22Rv1 (cell line): ENCODE results near the gene CDKAL1.

Experiments used
- ZFX ChIP-seq: fragments of 450-650 bp; IDR thresholded peaks from 2 replicates; pipeline ENCODE4 v1.6.1; 2017; ENCODE audit warnings: antibody characterized with exemption, borderline replicate concordance
- TF ChIP-seq, protein P1 (sequence below): fragments of 450-650 bp; IDR thresholded peaks from 2 replicates; pipeline ENCODE4 v1.5.1; 2017; ENCODE audit warnings: mild to moderate bottlenecking

- TF ChIP-seq, protein P1, sequence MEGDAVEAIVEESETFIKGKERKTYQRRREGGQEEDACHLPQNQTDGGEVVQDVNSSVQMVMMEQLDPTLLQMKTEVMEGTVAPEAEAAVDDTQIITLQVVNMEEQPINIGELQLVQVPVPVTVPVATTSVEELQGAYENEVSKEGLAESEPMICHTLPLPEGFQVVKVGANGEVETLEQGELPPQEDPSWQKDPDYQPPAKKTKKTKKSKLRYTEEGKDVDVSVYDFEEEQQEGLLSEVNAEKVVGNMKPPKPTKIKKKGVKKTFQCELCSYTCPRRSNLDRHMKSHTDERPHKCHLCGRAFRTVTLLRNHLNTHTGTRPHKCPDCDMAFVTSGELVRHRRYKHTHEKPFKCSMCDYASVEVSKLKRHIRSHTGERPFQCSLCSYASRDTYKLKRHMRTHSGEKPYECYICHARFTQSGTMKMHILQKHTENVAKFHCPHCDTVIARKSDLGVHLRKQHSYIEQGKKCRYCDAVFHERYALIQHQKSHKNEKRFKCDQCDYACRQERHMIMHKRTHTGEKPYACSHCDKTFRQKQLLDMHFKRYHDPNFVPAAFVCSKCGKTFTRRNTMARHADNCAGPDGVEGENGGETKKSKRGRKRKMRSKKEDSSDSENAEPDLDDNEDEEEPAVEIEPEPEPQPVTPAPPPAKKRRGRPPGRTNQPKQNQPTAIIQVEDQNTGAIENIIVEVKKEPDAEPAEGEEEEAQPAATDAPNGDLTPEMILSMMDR = no peak
- no peak for TF ChIP-seq ZFX
Observed at GRCh38 chr6:21128601-21129000, 594.3 kb downstream of the CDKAL1 start.
